ENCODE results near the gene LUZP1. TPM values are rescaled to one million over a fixed set of nuclear protein-coding genes. Genes with fewer than 3 reads are reported as not detected.

The LUZP1 gene
- total RNA-seq, 1 donor from 2014 or later, result 32.0 TPM

DNA sequence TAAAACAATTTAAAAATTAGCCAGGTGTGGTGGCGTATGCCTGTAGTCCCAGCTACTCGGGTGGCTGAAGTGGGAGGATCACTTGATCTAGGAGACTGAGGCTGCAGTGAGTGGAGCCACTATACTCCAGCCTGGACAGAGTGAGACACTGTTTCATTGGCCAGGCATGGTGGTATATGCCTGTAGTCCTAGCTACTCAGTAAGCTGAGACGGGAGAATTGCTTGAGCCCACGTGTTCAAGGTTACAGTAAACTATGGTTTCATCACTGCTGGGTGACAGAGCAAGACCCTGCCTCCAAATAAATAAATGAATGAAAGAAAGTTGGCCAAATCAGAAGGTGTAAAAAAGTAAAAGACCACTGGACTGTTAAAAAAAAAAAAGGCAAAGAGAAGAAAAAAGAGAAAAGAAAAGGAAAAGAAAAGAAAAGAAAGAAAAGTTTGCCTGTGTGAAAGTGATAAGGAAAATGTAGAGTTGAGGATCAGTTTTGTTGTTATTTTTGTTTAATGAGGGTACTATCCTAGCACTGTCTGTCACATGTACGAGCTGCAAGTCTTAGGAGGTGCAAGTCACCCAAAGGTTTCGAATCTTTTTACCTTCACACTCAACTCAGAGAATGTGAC is 52.3 kb downstream of the LUZP1 start:
- H3K9me3 Mint-ChIP-seq (ENCODE audit: unreplicated experiment), result no peaks in the 10 kb centered on the region
- H3K27ac Mint-ChIP-seq (ENCODE audit: unreplicated experiment), result no peak overlapping the region
- DNase-seq, result no peak
- no peaks in the 10 kb centered on the region for H3K36me3 Mint-ChIP-seq (ENCODE audit: unreplicated experiment)
- TF ChIP-seq, protein P1, sequence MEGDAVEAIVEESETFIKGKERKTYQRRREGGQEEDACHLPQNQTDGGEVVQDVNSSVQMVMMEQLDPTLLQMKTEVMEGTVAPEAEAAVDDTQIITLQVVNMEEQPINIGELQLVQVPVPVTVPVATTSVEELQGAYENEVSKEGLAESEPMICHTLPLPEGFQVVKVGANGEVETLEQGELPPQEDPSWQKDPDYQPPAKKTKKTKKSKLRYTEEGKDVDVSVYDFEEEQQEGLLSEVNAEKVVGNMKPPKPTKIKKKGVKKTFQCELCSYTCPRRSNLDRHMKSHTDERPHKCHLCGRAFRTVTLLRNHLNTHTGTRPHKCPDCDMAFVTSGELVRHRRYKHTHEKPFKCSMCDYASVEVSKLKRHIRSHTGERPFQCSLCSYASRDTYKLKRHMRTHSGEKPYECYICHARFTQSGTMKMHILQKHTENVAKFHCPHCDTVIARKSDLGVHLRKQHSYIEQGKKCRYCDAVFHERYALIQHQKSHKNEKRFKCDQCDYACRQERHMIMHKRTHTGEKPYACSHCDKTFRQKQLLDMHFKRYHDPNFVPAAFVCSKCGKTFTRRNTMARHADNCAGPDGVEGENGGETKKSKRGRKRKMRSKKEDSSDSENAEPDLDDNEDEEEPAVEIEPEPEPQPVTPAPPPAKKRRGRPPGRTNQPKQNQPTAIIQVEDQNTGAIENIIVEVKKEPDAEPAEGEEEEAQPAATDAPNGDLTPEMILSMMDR (IDR thresholded peaks at IDR 0.05; ENCODE audit: partially characterized antibody, unreplicated experiment), result no peak
- H3K4me3 Mint-ChIP-seq (ENCODE audit: unreplicated experiment), result no peak overlapping the region
- peaks cover 6% of the 10 kb centered on the region for H3K4me1 Mint-ChIP-seq (ENCODE audit: low read depth, unreplicated experiment)
- peaks cover 4% of the 10 kb centered on the region for H3K27me3 Mint-ChIP-seq (ENCODE audit: unreplicated experiment)

DNA sequence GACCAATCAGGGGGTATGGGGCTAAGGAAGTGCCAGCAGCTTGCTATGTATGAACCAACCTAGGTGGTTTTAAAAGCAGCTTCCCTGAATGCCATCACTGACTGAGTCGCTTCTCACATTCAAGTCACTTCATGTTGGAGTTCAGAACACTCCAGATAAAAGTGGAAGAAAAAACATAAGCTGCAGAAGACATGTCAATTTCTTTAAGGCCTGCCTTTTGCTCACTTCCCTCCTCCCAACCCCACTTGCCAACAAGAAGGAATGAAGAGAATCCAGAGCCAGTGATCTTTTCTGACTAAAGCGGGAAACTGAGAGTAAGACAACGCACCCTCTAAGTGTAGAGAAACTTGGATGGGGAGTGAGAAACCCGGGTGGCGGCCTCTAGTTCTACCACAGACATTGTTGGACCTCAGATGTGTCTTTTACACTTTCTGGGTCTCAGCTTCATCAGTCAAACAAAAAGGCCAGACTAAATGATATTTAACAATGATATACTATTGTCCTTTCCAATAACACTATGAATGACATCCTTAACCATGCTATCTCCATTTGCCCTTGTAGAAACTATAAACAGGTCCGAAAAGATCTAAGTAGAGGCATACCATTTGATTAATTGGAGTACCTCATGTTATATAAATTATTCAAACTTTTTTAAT is 54.1 kb downstream of the LUZP1 start:
- Mint-ChIP-seq H3K4me1 (ENCODE audit: low read depth, unreplicated experiment) (peaks cover 8% of the 10 kb centered on the region), H3K27me3 (ENCODE audit: unreplicated experiment) (peaks cover 4% of the 10 kb centered on the region), H3K27ac (ENCODE audit: unreplicated experiment) (no peak overlapping the region), H3K36me3 (ENCODE audit: unreplicated experiment) (no peaks in the 10 kb centered on the region), H3K9me3 (ENCODE audit: unreplicated experiment) (peaks cover 4% of the 10 kb centered on the region), H3K4me3 (ENCODE audit: unreplicated experiment) (no peak overlapping the region)
- TF ChIP-seq, protein P1 (IDR thresholded peaks at IDR 0.05; ENCODE audit: partially characterized antibody, unreplicated experiment), result no peak
- no peak for DNase-seq

DNA sequence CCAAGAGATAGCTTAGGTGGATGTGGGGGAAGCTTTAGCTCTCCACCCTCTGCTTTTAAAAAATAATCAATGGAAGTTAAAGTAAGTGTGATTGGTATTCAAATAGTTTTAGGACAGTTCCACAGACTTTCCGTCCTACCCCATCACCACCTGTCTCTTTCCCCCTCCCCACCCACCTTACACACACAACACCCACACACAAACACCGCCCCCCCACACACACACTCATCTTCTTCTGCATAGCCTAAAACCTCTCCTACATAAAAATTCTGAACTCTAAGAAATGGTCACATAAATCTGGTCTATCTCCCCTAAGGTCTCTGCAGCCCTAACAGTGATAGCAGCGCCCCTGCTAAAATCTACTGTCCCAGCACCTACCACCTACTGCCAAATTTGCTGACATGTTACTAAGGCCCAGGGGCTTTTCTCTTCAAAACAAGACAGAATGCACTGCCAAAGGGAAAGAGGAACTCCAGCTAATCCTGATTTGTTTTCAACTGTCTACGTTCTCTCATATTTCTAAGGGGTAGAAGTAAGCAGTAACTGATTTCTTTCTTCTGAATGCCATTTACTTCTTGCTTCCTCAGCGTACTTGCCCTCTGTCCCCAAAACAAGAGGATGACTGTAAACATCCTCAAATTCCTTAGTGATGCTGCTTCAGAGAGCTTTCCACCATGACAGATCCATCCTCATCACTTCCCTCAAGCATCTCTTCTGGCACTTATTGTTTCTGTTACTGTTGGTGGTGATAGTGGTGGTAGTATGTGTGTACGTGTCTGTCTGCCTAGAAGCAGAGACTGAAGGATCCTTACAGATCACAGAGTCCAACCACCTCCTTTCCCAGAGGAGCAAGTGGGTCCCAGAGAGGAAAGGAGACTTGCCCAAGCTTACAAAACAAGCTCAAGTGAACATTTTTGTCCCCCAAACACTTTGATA is 56.8 kb downstream of the LUZP1 start:
- peaks cover 4% of the 10 kb centered on the region for H3K27me3 Mint-ChIP-seq (ENCODE audit: unreplicated experiment)
- no peak overlapping the region for H3K27ac Mint-ChIP-seq (ENCODE audit: unreplicated experiment)
- TF ChIP-seq, protein P1 (IDR thresholded peaks at IDR 0.05; ENCODE audit: partially characterized antibody, unreplicated experiment), result no peak
- no peak for DNase-seq
- no peaks in the 10 kb centered on the region for H3K36me3 Mint-ChIP-seq (ENCODE audit: unreplicated experiment)
- peaks cover 10% of the 10 kb centered on the region for H3K4me1 Mint-ChIP-seq (ENCODE audit: low read depth, unreplicated experiment)
- peaks cover 4% of the 10 kb centered on the region for H3K9me3 Mint-ChIP-seq (ENCODE audit: unreplicated experiment)
- no peak overlapping the region for H3K4me3 Mint-ChIP-seq (ENCODE audit: unreplicated experiment)

DNA sequence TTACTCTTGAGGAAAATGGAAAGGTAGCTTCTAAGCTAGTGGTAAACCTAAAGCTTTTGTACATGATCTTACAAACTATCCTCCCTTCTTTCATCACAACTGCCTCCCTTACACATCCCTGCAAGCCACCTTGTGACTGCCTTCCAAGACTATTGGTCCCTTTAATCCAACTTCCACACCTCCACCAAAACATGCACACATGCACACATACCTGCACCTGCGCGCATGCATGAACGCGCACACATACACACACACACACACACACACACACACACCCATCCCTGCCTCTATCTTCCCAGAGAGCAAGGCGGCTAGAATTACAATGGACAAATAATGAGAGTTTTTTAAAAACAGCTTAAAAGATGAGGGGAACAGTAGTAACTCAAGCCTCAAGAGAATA is 58.3 kb downstream of the LUZP1 start:
- Mint-ChIP-seq H3K27ac (ENCODE audit: unreplicated experiment) (peak overlapping the region; percentile 2), H3K27me3 (ENCODE audit: unreplicated experiment) (peaks cover 4% of the 10 kb centered on the region), H3K9me3 (ENCODE audit: unreplicated experiment) (peaks cover 4% of the 10 kb centered on the region), H3K36me3 (ENCODE audit: unreplicated experiment) (no peaks in the 10 kb centered on the region), H3K4me1 (ENCODE audit: low read depth, unreplicated experiment) (peaks cover 6% of the 10 kb centered on the region), H3K4me3 (ENCODE audit: unreplicated experiment) (no peak overlapping the region)
- TF ChIP-seq, protein P1 (IDR thresholded peaks at IDR 0.05; ENCODE audit: partially characterized antibody, unreplicated experiment), result no peak
- no peak for DNase-seq

Data from glutamatergic neuron (in vitro differentiated cells).